Urinary bladder (tissue), 4 donors: Measurements from ENCODE around the gene MAGI1. TPM values are rescaled to one million over a fixed set of nuclear protein-coding genes. Genes with fewer than 3 reads are reported as not detected.

Experiments
- DNase-seq: peaks from one replicate; pipeline ENCODE4 v3.0.0-alpha.2; 2015; ENCODE audit errors: extremely low spot score
- H3K27ac ChIP-seq: one replicate; pipeline ENCODE4 v1.5.1; 2013; ENCODE audit warnings: low read depth, mild to moderate bottlenecking, moderate library complexity
- H3K36me3 ChIP-seq: one replicate; pipeline ENCODE4 v1.6.1; 2013; ENCODE audit warnings: mild to moderate bottlenecking, moderate library complexity; ENCODE audit not compliant: insufficient read depth
- H3K4me1 ChIP-seq: one replicate; pipeline ENCODE4 v1.6.1; 2013; ENCODE audit warnings: mild to moderate bottlenecking, moderate library complexity; ENCODE audit not compliant: insufficient read depth
- H3K4me3 ChIP-seq: one replicate; pipeline ENCODE4 v1.5.1; 2013; ENCODE audit warnings: low read depth, low read length
- WGBS: extraction: QIAGEN DNeasy Blood & Tissue Kit; methylation state at CpG from one replicate; pipeline ENCODE4 v1.1.7; 2013; 5-methylcytosine and 5-hydroxymethylcytosine counted together
- polyA plus RNA-seq: library from polyadenylated mRNA; stranded (reverse); fragments of 200-250 nt; gene quantifications from one replicate; pipeline ENCODE4 v1.2.3, GENCODE V29; 2013
- total RNA-seq: library from RNA; depleted of rRNA; stranded (reverse); fragments of >200 nt; gene quantifications from one replicate; pipeline ENCODE4 v1.2.3, GENCODE V29; 2014
- donor health status: healthy with polysubstance abuse.
- donor health status: healthy.

The MAGI1 gene
- total and polyA plus RNA-seq, 2 donors = 9.7 to 46.7 TPM

DNA sequence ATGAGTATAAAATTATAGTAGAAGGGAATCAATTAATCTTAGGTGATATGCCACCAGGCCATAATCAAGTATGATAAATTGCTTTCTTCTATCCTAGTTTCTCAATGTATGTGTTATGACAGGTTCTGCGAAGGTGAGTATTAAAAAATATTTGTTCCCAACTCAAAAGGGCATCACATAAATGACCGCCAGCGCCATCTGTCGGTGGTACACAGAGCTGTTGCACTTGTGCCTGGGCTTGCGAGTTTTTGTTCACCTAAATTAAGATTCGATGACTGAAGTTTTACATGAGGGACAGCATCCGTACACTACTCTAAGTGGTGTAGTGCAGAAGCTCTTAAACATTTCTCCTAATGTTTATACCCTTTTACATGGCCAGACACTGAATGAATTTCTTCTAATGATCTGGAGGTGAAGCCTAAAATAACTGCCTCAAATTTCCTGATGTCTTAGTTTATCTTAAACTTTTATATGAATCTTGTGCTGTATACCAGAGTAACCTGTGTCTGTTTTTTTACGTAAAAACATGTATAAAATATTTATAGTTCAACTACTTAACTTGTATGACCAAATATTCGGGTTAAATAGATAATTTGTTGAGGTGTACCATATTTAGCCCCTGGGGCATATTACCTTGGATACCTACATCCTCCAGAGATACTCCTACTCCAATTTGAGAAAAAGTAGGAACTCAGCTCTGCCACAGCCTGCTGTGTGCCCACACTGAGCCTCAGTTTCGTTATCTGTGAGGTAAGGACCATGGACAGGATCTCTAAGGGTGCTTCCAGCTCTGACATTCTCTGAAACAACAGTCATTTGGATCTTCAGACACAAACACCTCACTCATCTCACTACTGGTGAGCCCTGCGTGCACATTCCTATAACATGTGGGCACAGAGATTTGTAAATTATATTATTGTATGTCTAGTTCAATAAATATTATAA is 365.6 kb downstream of the MAGI1 start:
- no peak for DNase-seq
- Histone ChIP-seq H3K27ac (no peak overlapping the region), H3K4me1 (no peaks in the 10 kb centered on the region), H3K36me3 (no peaks in the 10 kb centered on the region), H3K4me3 (no peak overlapping the region)
- 56% methylated on average over 11 of the region's 11 CpGs for WGBS

DNA sequence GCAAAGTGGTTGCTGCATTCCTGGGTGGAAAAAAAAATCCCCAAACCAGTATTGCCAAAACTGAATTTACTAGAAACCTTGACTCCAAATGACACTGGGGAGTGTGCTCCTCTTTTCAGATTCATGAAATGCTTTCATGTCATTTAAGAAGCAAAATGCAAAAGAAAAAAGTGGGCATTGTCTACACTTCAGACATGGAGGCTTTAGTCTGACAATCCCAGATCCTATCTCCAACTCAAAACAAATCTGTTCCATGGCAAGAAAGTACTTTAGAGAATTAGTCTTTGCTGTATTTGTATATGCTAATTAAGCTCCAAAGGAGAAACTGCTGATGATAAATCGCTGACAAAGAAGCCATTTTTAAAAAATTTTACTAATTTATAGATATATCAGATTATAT is 366.7 kb downstream of the MAGI1 start:
- no peaks in the 10 kb centered on the region for H3K36me3 ChIP-seq
- H3K27ac ChIP-seq = no peak overlapping the region
- no peaks in the 10 kb centered on the region for H3K4me1 ChIP-seq
- H3K4me3 ChIP-seq = no peak overlapping the region
- DNase-seq = no peak
- WGBS = 84% methylated on average over 1 of the region's 1 CpG

DNA sequence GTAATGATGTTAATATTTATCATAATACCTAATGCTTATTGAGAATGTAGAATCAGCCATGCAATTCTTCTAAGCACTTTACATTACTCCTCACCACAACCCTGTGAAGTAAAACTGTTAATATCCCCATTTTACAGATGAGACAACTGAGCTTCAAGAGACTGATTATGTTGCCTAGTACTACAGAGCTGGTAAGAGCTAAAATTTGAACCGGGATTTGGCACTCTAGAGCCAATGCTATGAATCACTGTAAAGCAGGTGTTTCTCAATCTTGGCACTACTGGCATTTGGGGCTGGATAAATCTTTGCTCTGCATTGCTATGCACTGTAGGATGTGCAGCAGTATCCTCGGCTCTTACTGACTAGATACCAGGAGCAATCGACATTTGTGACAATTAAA is 367.7 kb downstream of the MAGI1 start:
- WGBS = 75% methylated on average over 3 of the region's 3 CpGs
- Histone ChIP-seq H3K4me1 (no peaks in the 10 kb centered on the region), H3K36me3 (no peaks in the 10 kb centered on the region), H3K27ac (no peak overlapping the region), H3K4me3 (no peak overlapping the region)
- DNase-seq = no peak

DNA sequence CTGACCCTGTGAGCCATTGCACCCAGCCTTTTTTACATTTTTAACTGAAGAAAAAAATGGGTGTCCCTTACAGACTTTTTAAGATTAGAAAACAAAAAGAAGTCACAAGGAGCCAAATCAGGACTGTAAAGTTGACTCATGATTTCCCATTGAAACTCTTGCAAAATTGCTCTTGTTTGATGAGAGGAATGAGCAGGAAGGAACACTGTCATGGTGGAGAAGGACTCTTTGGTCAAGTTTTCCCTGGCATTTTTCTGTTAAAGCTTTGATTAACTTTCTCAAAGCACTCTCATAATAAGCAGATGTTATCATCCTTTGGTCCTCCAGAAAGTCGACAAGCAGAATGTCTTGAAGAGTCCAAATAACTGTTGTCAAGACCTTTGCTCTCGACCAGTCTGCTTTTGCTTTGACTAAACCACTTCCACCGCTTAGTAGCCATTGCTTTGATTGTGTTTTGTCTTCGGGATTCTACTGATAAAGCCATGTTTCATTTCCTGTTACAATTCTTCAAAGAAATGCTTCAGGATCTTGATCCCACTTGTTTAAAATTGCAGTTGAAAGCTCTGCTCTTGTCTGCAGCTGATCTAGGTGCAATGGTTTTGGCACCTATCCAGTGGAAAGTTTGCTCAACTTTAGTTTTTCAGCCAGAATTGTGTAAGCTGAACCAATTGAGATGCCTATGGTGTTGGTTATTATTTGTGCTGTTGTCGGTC is 369.4 kb downstream of the MAGI1 start:
- H3K4me1 ChIP-seq = no peaks in the 10 kb centered on the region

DNA sequence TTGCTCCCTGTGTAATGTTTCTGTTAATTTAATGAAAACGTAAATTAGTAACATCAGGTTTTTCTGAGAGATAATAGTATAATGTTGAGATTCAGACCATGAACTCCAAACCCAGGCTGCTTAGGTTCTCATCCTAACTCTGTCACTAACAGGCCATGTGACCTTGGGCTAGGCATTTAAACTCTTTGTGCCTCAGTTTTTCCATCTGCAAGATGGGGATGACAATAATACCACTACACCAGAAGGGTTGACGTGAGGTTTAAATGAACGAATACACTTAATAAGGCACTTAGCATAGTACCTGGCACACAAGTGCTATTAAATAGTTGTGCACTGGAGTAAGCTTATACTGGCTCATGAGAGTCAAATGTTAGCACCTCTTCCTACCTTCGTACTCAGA is 370.8 kb downstream of the MAGI1 start:
- H3K4me1 ChIP-seq = no peaks in the 10 kb centered on the region
- no peaks in the 10 kb centered on the region for H3K36me3 ChIP-seq
- DNase-seq = no peak
- 97% methylated on average over 4 of the region's 4 CpGs for WGBS
- no peak overlapping the region for H3K27ac ChIP-seq
- no peak overlapping the region for H3K4me3 ChIP-seq

More for the DNA sequence above, 369.4 kb downstream of the MAGI1 start:
- Histone ChIP-seq H3K27ac (no peak overlapping the region), H3K4me3 (no peak overlapping the region), H3K36me3 (no peaks in the 10 kb centered on the region)
- no peak for DNase-seq
- WGBS = 43% methylated on average over 5 of the region's 5 CpGs

DNA sequence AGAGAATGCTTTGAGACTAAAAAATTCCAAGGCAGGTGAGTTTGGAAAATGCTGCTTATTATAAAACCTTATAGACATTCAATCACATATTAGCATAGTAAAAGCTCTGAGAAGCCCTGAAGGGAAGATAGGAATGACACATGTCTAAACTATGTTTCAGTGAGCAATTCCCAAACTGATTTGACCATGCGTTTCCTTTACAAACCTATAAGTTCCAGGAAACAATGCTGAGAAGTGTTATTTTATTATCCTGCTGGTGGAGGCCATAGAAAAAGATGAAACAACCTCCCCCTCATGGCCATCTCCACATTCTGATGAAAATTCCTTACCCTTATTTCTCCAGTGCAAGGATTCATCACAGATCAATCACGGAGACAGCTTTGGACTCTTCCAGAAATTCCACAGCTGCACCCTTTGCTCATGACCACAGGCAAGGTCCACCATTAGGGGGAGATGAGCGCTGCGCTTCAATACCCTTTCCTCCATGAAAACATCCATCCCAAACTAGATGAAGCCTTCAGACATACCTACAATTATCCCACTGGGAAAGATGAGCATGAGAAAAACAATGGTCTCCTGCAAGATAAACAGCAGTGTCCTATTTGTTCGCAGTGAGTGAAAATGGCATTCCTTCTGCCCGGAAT is 372.1 kb downstream of the MAGI1 start:
- WGBS = 87% methylated on average over 6 of the region's 6 CpGs
- H3K27ac ChIP-seq = no peak overlapping the region
- no peaks in the 10 kb centered on the region for H3K36me3 ChIP-seq
- H3K4me3 ChIP-seq = no peak overlapping the region
- H3K4me1 ChIP-seq = no peaks in the 10 kb centered on the region
- DNase-seq = no peak

DNA sequence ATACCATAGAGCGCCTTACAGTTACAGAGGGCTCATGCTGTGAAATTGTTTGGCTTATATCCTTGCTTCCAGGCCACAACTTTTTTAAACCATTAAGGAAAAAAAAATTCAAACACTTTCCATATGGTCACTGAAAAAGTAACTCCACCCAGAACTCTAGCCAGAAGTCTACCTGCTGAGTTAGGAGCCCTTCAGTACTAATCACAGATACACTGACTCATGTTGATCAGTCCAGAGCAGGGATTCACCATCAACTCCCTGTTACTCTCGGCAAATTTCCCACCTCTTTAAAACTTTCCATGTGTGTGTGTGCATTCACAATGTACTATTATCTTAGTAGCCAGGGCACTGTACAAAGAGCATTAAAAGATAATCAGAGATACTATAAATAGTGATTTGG is 372.8 kb downstream of the MAGI1 start:
- DNase-seq = no peak
- H3K27ac ChIP-seq = no peak overlapping the region
- H3K36me3 ChIP-seq = no peaks in the 10 kb centered on the region
- 90% methylated on average over 2 of the region's 2 CpGs for WGBS
- H3K4me1 ChIP-seq = no peaks in the 10 kb centered on the region
- H3K4me3 ChIP-seq = no peak overlapping the region

DNA sequence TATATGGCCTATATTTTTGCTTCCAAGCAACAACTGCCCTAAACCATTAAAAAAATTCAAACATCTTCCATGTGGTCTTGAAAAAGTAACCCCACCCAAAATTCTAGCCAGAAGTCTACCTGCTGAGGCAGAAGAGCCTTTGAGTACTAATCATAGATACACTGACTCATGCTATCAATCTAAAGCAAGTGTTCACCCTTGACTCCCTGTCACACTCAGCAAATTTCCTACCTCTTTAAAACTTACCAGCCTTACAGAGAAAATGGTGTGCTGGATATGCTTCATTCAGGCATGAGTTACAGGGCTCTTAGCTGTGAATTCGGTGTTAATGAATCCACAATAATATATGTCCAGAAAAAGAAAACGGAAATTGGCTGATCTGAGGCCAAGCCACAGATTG is 373.8 kb downstream of the MAGI1 start:
- H3K4me1 ChIP-seq = no peaks in the 10 kb centered on the region
- H3K36me3 ChIP-seq = no peaks in the 10 kb centered on the region
- DNase-seq = no peak
- no peak overlapping the region for H3K4me3 ChIP-seq
- 92% methylated on average over 2 of the region's 2 CpGs for WGBS
- no peak overlapping the region for H3K27ac ChIP-seq

DNA sequence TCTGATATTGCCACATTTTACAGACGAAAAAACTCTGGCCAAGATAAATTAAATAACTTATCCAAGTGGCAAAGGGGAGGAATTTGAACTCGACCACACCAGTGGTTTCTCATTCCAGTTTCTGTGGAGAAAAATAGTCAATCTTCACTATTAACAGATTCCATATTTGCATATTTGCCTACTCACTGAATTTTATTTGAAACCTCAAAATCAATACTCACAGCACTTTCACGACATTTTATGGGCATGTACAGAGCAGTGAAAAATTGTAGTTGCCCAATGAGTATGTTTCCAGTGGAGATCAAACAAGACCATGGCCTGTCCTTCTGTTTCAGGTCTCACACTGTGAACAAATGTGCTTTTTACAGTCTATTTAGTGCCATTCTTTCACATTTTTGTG is 374.3 kb downstream of the MAGI1 start:
- 92% methylated on average over 3 of the region's 3 CpGs for whole genome bisulfite sequencing
- Histone ChIP-seq H3K4me1 (no peaks in the 10 kb centered on the region), H3K27ac (no peak overlapping the region), H3K36me3 (no peaks in the 10 kb centered on the region), H3K4me3 (no peak overlapping the region)
- no peak for DNase-seq

DNA sequence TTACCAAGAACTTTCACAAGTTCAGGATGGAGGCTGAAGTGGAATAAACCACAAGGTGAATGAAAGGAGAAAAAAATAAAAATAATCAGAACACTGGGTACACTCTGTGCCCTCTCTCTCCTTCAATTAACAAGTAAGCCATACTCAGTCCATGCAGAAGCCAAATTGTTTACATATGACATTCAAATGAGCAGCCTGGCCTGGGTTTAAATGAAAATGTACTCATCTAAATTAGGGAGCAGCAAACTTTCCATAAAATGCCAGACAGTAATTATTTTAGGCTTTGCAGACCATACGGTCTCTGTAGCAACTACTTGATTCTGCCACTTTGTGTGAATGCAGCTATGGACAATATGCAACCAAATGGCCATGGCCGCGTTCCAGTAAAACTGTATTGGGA is 376.6 kb downstream of the MAGI1 start:
- Histone ChIP-seq H3K4me1 (no peaks in the 10 kb centered on the region), H3K27ac (no peak overlapping the region), H3K36me3 (no peaks in the 10 kb centered on the region), H3K4me3 (no peak overlapping the region)
- WGBS = 74% methylated on average over 3 of the region's 3 CpGs
- no peak for DNase-seq

DNA sequence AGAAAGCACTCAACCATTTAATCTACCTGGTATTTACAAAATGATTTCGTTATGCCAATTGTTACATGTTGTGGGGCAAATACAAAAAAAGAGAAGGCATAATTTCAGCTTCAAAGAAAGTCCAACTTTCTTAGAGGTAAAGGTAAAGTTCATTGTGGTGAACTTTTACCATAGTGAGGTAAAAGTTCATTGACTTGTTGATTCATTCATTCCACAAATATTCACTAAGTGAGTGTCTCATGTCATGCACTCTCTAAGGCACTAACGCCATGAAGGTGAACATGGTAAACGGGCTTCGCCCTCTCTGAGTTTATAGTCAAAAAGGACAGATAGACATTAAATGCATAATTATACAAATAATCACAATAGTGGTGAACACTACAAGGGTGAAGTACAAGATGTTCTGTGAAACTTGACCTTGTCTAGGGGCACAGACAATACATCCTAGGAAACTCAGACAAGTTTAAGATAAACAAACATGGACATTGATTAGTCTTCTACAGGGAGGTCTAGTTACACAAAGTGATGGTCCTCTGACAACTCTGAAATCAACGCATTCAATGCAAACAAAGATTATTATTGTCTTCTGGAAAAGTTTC is 378.6 kb downstream of the MAGI1 start:
- DNase-seq = no peak
- Histone ChIP-seq H3K27ac (no peak overlapping the region), H3K4me1 (no peaks in the 10 kb centered on the region), H3K4me3 (no peak overlapping the region), H3K36me3 (no peaks in the 10 kb centered on the region)
- 91% methylated on average over 5 of the region's 5 CpGs for WGBS

DNA sequence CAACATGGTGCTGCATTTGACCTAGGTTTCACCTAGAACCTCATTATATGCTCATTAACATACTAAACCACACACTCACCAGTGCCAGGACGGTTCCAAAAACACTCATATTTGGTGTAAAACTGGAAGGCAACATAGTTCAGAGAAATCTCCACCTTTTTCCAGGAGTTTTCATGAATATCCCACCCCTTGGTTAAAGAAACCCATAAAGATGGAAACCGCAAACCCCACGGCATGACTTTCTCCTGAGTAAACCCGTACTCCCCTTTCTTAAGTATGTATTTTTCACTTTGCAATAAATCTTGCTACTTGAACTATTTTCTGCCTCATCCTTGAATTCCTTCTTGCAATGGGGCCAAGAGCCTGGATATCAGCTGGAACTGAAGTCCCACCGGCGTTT is 379.3 kb downstream of the MAGI1 start:
- no peak for DNase-seq
- Histone ChIP-seq H3K36me3 (no peaks in the 10 kb centered on the region), H3K27ac (no peak overlapping the region), H3K4me1 (no peaks in the 10 kb centered on the region), H3K4me3 (no peak overlapping the region)
- 92% methylated on average over 6 of the region's 6 CpGs for WGBS

DNA sequence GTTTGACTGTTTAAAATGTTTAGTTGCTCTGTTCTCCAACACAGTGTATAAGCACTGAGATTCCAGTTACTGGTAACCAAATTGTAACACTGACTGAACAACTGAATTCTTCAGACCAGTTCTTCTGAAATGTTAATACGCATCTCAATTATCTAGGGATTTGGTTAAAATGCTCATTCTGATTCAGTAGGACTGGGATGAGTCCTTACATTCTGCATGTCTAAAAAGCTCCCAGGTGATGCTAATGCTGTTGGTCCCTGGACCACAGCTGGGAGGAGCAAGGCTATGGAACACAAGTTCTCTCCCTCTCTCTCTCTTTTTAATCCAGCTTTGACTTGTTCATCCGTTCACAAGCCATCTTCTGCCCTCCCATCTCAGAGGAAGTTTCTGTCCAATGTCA is 380.3 kb downstream of the MAGI1 start:
- no peak overlapping the region for H3K27ac ChIP-seq
- no peaks in the 10 kb centered on the region for H3K36me3 ChIP-seq
- no peak for DNase-seq
- H3K4me1 ChIP-seq = no peaks in the 10 kb centered on the region
- 73% methylated on average over 2 of the region's 2 CpGs for WGBS
- no peak overlapping the region for H3K4me3 ChIP-seq
